Measurements from ENCODE around the gene UST.

GRCh38 chr6:148746363-148747144 is at the start of gene UST:
- TF ChIP-seq CTCF (conservative IDR thresholded peaks at IDR 0.05) (peak; percentile 49), ZFX (IDR thresholded peaks at IDR 0.05) (no peak)

All from C4-2B (cell line).